Measurements from ENCODE around the gene SLC35E4.
A peak's percentile ranks its signal among the peaks of the same experiment; 100 is the strongest.

The SLC35E4 gene

DNA sequence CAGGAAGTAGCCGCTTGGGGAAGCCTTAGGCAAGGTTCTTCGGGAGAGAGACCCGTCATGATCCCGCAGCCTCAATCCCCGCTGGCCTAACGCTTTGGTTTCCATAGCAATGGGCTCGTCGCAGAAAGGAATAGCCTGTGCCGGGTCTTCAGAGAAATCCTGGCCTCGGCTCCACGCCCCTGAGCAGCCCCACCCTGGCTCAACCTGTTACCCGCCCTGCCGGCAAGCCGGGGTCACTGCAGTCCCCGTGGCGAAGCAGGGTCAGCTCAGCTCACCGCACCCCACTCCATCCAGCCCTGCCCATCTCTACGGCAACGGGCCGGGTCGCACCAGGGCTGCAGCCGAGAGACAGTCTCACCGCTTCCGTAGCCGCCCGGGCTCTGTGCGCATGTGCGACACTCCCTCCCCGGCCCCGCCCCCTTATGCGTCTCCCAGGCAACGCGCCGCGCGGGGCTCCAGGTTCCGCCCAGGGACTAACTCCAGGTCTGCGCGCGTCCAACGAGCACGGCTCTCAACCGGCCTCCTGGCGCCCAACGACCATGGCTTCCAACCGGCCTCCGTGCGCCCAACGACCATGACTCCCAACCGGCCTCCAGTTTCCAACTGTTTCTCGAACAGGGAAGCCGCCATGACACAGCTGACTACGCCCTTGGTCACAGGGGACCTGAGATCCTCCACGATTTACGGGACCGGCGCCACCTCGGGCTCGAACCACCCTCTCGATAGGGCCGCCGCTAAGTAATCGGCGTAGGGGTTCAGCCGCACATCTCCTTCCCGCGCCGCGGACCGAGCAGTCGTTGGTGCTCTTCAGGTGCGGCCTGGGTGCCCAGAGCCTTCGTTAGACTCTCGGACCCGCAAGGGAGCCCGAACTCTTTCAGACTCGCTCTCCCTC lies 32.2 kb downstream of the SLC35E4 start, which contains the start of gene DUSP18:
Gene DUSP18 (minus strand): TSS at position 382 of the 892 bp plus-strand sequence. CDS start 3,872 bp downstream, outside the sequence.
- H3K4me1 ChIP-seq (ENCODE audit: control insufficient read depth in 1 of 2, insufficient read depth in 1 of 2, low read depth in 1 of 2, low read length in 1 of 2), result peaks cover 9 to 22% of the 10 kb centered on the region in 2 experiments
- TF ChIP-seq, protein P1, sequence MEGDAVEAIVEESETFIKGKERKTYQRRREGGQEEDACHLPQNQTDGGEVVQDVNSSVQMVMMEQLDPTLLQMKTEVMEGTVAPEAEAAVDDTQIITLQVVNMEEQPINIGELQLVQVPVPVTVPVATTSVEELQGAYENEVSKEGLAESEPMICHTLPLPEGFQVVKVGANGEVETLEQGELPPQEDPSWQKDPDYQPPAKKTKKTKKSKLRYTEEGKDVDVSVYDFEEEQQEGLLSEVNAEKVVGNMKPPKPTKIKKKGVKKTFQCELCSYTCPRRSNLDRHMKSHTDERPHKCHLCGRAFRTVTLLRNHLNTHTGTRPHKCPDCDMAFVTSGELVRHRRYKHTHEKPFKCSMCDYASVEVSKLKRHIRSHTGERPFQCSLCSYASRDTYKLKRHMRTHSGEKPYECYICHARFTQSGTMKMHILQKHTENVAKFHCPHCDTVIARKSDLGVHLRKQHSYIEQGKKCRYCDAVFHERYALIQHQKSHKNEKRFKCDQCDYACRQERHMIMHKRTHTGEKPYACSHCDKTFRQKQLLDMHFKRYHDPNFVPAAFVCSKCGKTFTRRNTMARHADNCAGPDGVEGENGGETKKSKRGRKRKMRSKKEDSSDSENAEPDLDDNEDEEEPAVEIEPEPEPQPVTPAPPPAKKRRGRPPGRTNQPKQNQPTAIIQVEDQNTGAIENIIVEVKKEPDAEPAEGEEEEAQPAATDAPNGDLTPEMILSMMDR (IDR thresholded peaks at IDR 0.05), result peak; percentile 57
- H3K9me3 ChIP-seq, result no peaks in the 10 kb centered on the region
- peak within 1 kb of the TSS; percentile 71 to 98 for H3K4me3 ChIP-seq (ENCODE audit: low read depth in 1 of 2, low read length in 1 of 2)
- peak within 1 kb of the TSS; percentile 66 for H3K27ac ChIP-seq
- H3K36me3 ChIP-seq, result peaks cover 14% of the 10 kb centered on the region
- peaks cover 31% of the 10 kb centered on the region for H3K27me3 ChIP-seq

DNA sequence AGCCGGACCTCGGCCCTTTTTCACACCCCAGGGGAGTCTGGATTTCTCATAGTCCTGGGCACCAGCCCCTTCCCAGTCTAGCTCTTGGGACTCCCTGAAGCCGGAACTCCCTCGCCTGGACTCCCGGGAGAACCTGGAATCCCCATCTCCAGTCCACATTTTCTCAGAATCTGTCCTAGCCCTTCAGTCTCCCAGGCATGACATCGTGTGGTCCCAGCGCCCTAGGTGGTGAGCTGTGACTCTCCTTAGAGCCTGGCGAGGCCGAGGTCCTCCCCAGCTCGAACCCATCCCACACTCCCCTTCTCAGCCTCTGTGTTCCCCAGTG lies 32.8 kb downstream of the SLC35E4 start:
- H3K9me3 ChIP-seq, result no peaks in the 10 kb centered on the region
- TF ChIP-seq, protein P1 (IDR thresholded peaks at IDR 0.05), result no peak
- peak overlapping the region; percentile 66 for H3K27ac ChIP-seq
- H3K4me1 ChIP-seq (ENCODE audit: control insufficient read depth in 1 of 2, insufficient read depth in 1 of 2, low read depth in 1 of 2, low read length in 1 of 2), result peaks cover 9 to 22% of the 10 kb centered on the region in 2 experiments
- peaks cover 7% of the 10 kb centered on the region for H3K36me3 ChIP-seq
- H3K4me3 ChIP-seq (ENCODE audit: low read depth in 1 of 2, low read length in 1 of 2), result peak overlapping the region; percentile 71 to 98
- peaks cover 31% of the 10 kb centered on the region for H3K27me3 ChIP-seq

DNA sequence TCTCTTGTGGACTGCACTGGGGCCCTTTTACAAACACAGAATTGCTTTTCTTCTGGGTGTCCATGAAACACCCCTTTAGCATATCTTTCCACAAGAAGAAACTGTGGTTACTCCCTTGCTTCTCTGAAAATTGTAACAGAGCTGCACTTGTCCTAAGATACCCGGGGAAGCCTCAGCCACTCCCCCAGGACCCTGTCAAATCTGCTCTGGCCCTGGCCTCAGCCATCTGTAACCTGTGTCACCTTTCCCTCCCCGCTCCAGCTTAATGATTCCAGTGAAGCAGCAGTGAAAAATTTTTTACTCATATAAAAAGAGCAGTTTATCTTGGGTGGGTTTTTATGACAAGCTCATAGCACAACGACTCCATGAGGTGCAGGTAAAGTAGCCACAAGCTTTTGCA lies 35.5 kb downstream of the SLC35E4 start:
- Histone ChIP-seq H3K9me3 (no peaks in the 10 kb centered on the region), H3K4me3 (ENCODE audit: low read depth in 1 of 2, low read length in 1 of 2) (no peak overlapping the region), H3K27ac (no peak overlapping the region), H3K27me3 (peaks cover 31% of the 10 kb centered on the region), H3K4me1 (ENCODE audit: control insufficient read depth in 1 of 2, insufficient read depth in 1 of 2, low read depth in 1 of 2, low read length in 1 of 2) (peaks cover 9 to 20% of the 10 kb centered on the region in 2 experiments), H3K36me3 (no peaks in the 10 kb centered on the region)
- TF ChIP-seq, protein P1 (IDR thresholded peaks at IDR 0.05), result no peak

DNA sequence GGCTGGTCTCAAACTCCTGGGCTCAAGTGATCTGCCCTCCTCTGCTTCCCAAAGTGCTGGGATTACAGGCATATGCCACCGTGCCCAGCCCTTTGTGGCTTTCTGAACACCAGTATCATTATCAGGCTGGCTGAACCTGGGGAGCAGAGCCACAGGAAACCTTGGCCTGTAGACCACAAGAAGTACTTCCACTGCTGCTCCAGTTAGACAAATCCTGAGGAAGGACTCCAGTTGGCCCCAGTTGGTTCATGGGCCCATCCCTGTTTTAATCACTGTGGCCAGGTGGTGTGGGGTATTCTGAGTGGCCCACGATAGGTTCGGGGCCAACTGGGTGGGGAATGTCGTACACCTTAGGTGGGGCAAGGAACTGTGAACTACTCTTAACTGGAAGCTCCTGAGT lies 37.6 kb downstream of the SLC35E4 start:
- Histone ChIP-seq H3K9me3 (no peaks in the 10 kb centered on the region), H3K27me3 (peaks cover 29% of the 10 kb centered on the region), H3K27ac (no peak overlapping the region), H3K4me3 (ENCODE audit: low read depth in 1 of 2, low read length in 1 of 2) (no peak overlapping the region), H3K36me3 (no peaks in the 10 kb centered on the region), H3K4me1 (ENCODE audit: control insufficient read depth in 1 of 2, insufficient read depth in 1 of 2, low read depth in 1 of 2, low read length in 1 of 2) (peaks cover 3 to 4% of the 10 kb centered on the region in 2 experiments)
- TF ChIP-seq, protein P1 (IDR thresholded peaks at IDR 0.05), result no peak

DNA sequence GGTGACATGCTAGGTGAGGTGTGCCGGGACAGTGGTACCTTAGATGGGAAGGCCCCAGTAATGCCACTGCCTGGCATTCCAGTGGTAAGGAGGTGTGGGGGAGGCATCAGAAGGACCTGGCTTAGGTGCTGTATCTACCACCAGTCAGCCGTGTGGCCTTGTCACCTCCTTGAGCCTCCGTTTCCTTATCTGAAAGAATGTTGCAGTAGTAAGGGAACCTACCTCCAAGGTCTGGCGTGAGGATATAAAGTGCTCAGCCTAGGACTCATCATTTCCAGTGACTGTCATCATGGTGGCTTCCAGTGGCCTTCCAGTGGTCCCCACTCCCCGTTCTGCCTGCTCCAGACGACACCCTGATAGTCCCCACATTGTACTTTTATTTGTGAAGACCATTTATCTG lies 38.9 kb downstream of the SLC35E4 start:
- Histone ChIP-seq H3K27ac (no peak overlapping the region), H3K4me3 (ENCODE audit: low read depth in 1 of 2, low read length in 1 of 2) (no peak overlapping the region), H3K27me3 (peaks cover 25% of the 10 kb centered on the region), H3K36me3 (no peaks in the 10 kb centered on the region), H3K9me3 (no peaks in the 10 kb centered on the region), H3K4me1 (ENCODE audit: control insufficient read depth in 1 of 2, insufficient read depth in 1 of 2, low read depth in 1 of 2, low read length in 1 of 2) (no peaks in the 10 kb centered on the region)
- TF ChIP-seq, protein P1 (IDR thresholded peaks at IDR 0.05), result no peak

Measured in neutrophil (primary cell).